H9 (cell line): ENCODE data around the gene TEK. TPM values are rescaled to one million over a fixed set of nuclear protein-coding genes. Genes with fewer than 3 reads are reported as not detected.

ENCODE experiments used
- DNase-seq: peaks from one replicate; pipeline ENCODE4 v3.0.0-alpha.2; 2017
- H2AFZ ChIP-seq: one replicate; pipeline ENCODE4 v1.6.1; 2013; ENCODE audit warnings: mild to moderate bottlenecking, low read length, control low read depth, moderate library complexity
- H2AK5ac ChIP-seq: 2 replicates; pipeline ENCODE4 v1.6.1; 2013; ENCODE audit warnings: low read length, control low read depth, mixed read lengths; ENCODE audit not compliant: insufficient read length
- H2BK120ac ChIP-seq: one replicate; pipeline ENCODE4 v1.6.1; 2013; ENCODE audit warnings: low read depth, mild to moderate bottlenecking, low read length, control low read depth, inconsistent platforms; ENCODE audit not compliant: poor library complexity, severe bottlenecking
- H2BK12ac ChIP-seq: 2 replicates; pipeline ENCODE4 v1.6.1; 2013; ENCODE audit warnings: low read length, control low read depth, mixed read lengths, low read depth; ENCODE audit not compliant: insufficient read length
- H2BK15ac ChIP-seq: 2 replicates; pipeline ENCODE4 v1.6.1; 2013; ENCODE audit warnings: low read depth, low read length, control low read depth
- H2BK20ac ChIP-seq: one replicate; pipeline ENCODE4 v1.6.1; 2013; ENCODE audit warnings: low read depth, mild to moderate bottlenecking, low read length, control low read depth, inconsistent platforms; ENCODE audit not compliant: poor library complexity, severe bottlenecking
- H2BK5ac ChIP-seq: 2 replicates; pipeline ENCODE4 v1.6.1; 2013; ENCODE audit warnings: low read length, control low read depth, mixed read lengths; ENCODE audit not compliant: insufficient read length
- H3K14ac ChIP-seq: 2 replicates; pipeline ENCODE4 v1.6.1; 2013; ENCODE audit warnings: low read length, control low read depth; ENCODE audit not compliant: insufficient read depth
- H3K18ac ChIP-seq: 2 replicates; pipeline ENCODE4 v1.6.1; 2013; ENCODE audit warnings: low read depth, mild to moderate bottlenecking, mixed read lengths, low read length, control low read depth; ENCODE audit not compliant: insufficient read length
- H3K23ac ChIP-seq: 2 replicates; pipeline ENCODE4 v1.6.1; 2013; ENCODE audit warnings: low read length, control low read depth, mixed read lengths, low read depth; ENCODE audit not compliant: insufficient read length
- H3K23me2 ChIP-seq: 2 replicates; pipeline ENCODE4 v1.6.1; 2013; ENCODE audit warnings: low read depth, mild to moderate bottlenecking, mixed read lengths, low read length, control low read depth; ENCODE audit not compliant: insufficient read length, poor library complexity, severe bottlenecking
- H3K27ac ChIP-seq: 2 replicates; pipeline ENCODE4 v1.5.1; 2013; ENCODE audit warnings: low read length, control low read depth, mixed read lengths, low read depth; ENCODE audit not compliant: insufficient read length
- H3K27me3 ChIP-seq: 2 replicates; pipeline ENCODE4 v1.6.1; 2013; ENCODE audit warnings: low read length, control low read depth, inconsistent platforms; ENCODE audit not compliant: insufficient read depth
- H3K4ac ChIP-seq: 2 replicates; pipeline ENCODE4 v1.6.1; 2013; ENCODE audit warnings: low read depth, mild to moderate bottlenecking, control low read depth, inconsistent platforms, low read length, moderate library complexity
- H3K4me1 ChIP-seq: 2 replicates; pipeline ENCODE4 v1.6.1; 2013; ENCODE audit warnings: low read length, control low read depth, inconsistent platforms; ENCODE audit not compliant: insufficient read depth
- H3K4me2 ChIP-seq: 2 replicates; pipeline ENCODE4 v1.6.1; 2013; ENCODE audit warnings: low read length, control low read depth, mixed read lengths; ENCODE audit not compliant: insufficient read length, insufficient read depth
- H3K56ac ChIP-seq: 2 replicates; pipeline ENCODE4 v1.6.1; 2013; ENCODE audit warnings: low read depth, mild to moderate bottlenecking, mixed read lengths, low read length, control low read depth; ENCODE audit not compliant: insufficient read length
- H3K79me1 ChIP-seq: 2 replicates; pipeline ENCODE4 v1.6.1; 2013; ENCODE audit warnings: low read depth, mild to moderate bottlenecking, moderate library complexity, low read length, control low read depth, inconsistent platforms; ENCODE audit not compliant: insufficient read depth, poor library complexity, severe bottlenecking
- H3K79me2 ChIP-seq: 2 replicates; pipeline ENCODE4 v1.6.1; 2013; ENCODE audit warnings: low read length, control low read depth, inconsistent platforms; ENCODE audit not compliant: insufficient read depth
- H3K9ac ChIP-seq: 2 replicates; pipeline ENCODE4 v1.6.1; 2013; ENCODE audit warnings: low read length, control low read depth, mixed read lengths; ENCODE audit not compliant: insufficient read length; ENCODE audit errors: extremely low read depth
- H3K9me3 ChIP-seq: one replicate; pipeline ENCODE4 v1.6.1; 2013; ENCODE audit warnings: low read depth, low read length, inconsistent platforms; ENCODE audit not compliant: control insufficient read depth
- H3T11ph ChIP-seq: one replicate; pipeline ENCODE4 v1.6.1; 2013; ENCODE audit warnings: mild to moderate bottlenecking, low read length, control low read depth, inconsistent platforms
- H4K20me1 ChIP-seq: one replicate; pipeline ENCODE4 v1.6.1; 2013; ENCODE audit not compliant: control insufficient read depth, insufficient read length, insufficient read depth
- H4K5ac ChIP-seq: 2 replicates; pipeline ENCODE4 v1.6.1; 2013; ENCODE audit warnings: low read depth, mild to moderate bottlenecking, mixed read lengths, low read length, control low read depth; ENCODE audit not compliant: insufficient read length
- H4K8ac ChIP-seq: replicated peaks from 2 replicates; pipeline ENCODE4 v1.6.1; 2013; ENCODE audit warnings: low read length, control low read depth, mixed read lengths, low read depth; ENCODE audit not compliant: insufficient read length
- H4K91ac ChIP-seq: 2 replicates; pipeline ENCODE4 v1.6.1; 2013; ENCODE audit warnings: low read depth, mild to moderate bottlenecking, moderate library complexity, mixed read lengths, low read length, control low read depth; ENCODE audit not compliant: insufficient read length
- H3K27ac Mint-ChIP-seq, 3 experiments: 2 replicates in 2 of 3; 3 replicates in 1 of 3; pipeline ENCODE4 v1.8.0; 2020 to 2021; ENCODE audit warnings: mixed read lengths in 3 of 3, mild to moderate bottlenecking in 1 of 3, moderate library complexity in 1 of 3
- H3K27me3 Mint-ChIP-seq: 2 replicates; pipeline ENCODE4 v1.8.0; 2021; ENCODE audit warnings: low read depth, mild to moderate bottlenecking, moderate library complexity, mixed read lengths
- H3K36me3 Mint-ChIP-seq, 3 experiments: 2 replicates in 2 of 3; 3 replicates in 1 of 3; pipeline ENCODE4 v1.8.0; 2020 to 2021; ENCODE audit warnings: low read depth in 3 of 3, mixed read lengths in 3 of 3; ENCODE audit not compliant: insufficient read depth in 1 of 3
- H3K4me1 Mint-ChIP-seq, 2 experiments: 2 replicates each; pipeline ENCODE4 v1.8.0; 2020; ENCODE audit warnings: mixed read lengths in 2 of 2
- H3K4me3 Mint-ChIP-seq, 2 experiments: 2 replicates in 1 of 2; 3 replicates in 1 of 2; pipeline ENCODE4 v1.8.0; 2020 to 2021; ENCODE audit warnings: mild to moderate bottlenecking in 2 of 2, mixed read lengths in 2 of 2, moderate library complexity in 1 of 2
- H3K9me3 Mint-ChIP-seq, 2 experiments: 2 replicates in 1 of 2; 3 replicates in 1 of 2; pipeline ENCODE4 v1.8.0; 2020; ENCODE audit warnings: mild to moderate bottlenecking in 2 of 2, mixed read lengths in 2 of 2, moderate library complexity in 1 of 2
- WGBS: extraction: QIAGEN DNeasy Blood & Tissue Kit; methylation state at CpG from one replicate; pipeline ENCODE4 v1.1.7; 2013; ENCODE audit warnings: missing lambda C conversion rate, low lambda C conversion rate, mixed read lengths; ENCODE audit not compliant: insufficient read length; ENCODE audit errors: extremely low coverage; 5-methylcytosine and 5-hydroxymethylcytosine counted together
- total RNA-seq: library from RNA; stranded (reverse); gene quantifications from 2 replicates; pipeline ENCODE4 v1.2.1, GENCODE V29; 2021
- TF ChIP-seq, protein P1 (sequence below): fragments of 200-600 bp; sonication (generic); conservative IDR thresholded peaks from 3 replicates; pipeline ENCODE4 v1.8.0; 2021; ENCODE audit warnings: antibody characterized with exemption, mild to moderate bottlenecking

TEK gene
- total RNA-seq, 1 experiment from 2014 or later, result 1.8 TPM

DNA sequence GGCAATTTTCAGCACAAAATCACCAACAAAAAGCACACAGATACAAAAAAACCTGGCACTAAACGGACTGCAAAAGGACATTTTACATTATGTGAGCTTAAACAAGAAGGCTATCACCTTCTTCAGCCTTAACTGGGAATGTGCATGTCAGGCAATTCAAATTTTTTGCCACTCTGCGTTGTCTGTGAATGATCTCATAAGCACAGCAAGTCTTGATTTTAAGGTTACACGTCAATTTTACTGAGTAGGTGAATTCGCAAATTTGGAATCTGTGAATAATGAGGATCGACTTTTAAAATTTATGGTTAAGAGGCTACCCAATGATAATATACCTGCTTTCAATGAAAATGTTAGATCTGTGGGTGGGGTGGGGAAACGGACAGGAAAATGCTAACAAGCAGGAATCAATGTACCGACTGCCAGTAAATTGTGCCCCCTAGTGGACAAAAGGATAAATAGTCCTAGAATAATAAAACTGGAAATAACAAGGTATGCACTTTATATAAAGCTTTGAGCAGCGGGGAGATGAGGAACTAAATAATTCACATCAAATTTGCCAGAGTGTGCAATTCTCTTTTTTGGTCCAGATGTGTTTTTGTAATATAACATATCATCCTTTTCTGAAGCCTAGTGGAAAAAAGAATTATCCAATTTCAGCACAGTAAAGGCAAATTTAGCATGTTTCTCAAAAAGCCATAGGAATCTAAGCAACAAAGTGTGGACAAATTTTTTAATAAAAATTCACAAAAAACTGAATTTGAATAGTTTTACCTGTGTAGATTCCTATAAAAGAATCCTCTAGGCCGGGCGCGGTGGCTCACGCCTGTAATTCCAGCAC is 167.4 kb downstream of the TEK start:
- H2AFZ ChIP-seq, result peak overlapping the region; percentile 45
- H3K23ac ChIP-seq, result no peak overlapping the region

More for the DNA sequence above, 167.4 kb downstream of the TEK start:
- Histone ChIP-seq H3K23me2 (no peaks in the 10 kb centered on the region), H3K4me2 (no peak overlapping the region), H3K27ac (no peak overlapping the region), H3K79me1 (no peaks in the 10 kb centered on the region), H3K27me3 (no peaks in the 10 kb centered on the region), H3K9me3 (no peaks in the 10 kb centered on the region), H3K9ac (no peak overlapping the region), H2BK20ac (no peak overlapping the region), H4K20me1 (no peaks in the 10 kb centered on the region), H2BK12ac (no peak overlapping the region), H4K91ac (no peak overlapping the region), H3K14ac (no peak overlapping the region), H2BK5ac (no peak overlapping the region), H4K8ac (no peak overlapping the region), H4K5ac (no peak overlapping the region), H3T11ph (no peak overlapping the region), H2BK120ac (no peak overlapping the region), H3K79me2 (no peaks in the 10 kb centered on the region), H3K4ac (no peak overlapping the region), H3K18ac (no peak overlapping the region), H3K4me1 (peaks cover 3% of the 10 kb centered on the region; the same call in 1 of the 2 replicates), H2BK15ac (no peak overlapping the region), H2AK5ac (no peak overlapping the region), H3K56ac (no peak overlapping the region)
- TF ChIP-seq, protein P1, sequence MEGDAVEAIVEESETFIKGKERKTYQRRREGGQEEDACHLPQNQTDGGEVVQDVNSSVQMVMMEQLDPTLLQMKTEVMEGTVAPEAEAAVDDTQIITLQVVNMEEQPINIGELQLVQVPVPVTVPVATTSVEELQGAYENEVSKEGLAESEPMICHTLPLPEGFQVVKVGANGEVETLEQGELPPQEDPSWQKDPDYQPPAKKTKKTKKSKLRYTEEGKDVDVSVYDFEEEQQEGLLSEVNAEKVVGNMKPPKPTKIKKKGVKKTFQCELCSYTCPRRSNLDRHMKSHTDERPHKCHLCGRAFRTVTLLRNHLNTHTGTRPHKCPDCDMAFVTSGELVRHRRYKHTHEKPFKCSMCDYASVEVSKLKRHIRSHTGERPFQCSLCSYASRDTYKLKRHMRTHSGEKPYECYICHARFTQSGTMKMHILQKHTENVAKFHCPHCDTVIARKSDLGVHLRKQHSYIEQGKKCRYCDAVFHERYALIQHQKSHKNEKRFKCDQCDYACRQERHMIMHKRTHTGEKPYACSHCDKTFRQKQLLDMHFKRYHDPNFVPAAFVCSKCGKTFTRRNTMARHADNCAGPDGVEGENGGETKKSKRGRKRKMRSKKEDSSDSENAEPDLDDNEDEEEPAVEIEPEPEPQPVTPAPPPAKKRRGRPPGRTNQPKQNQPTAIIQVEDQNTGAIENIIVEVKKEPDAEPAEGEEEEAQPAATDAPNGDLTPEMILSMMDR, result peak; percentile 82
- no peaks in the 10 kb centered on the region for H3K9me3 Mint-ChIP-seq
- H3K36me3 Mint-ChIP-seq, result no peaks in the 10 kb centered on the region
- WGBS, result no CpG with 5 or more reads among the region's 12 CpGs
- H3K27me3 Mint-ChIP-seq, result no peaks in the 10 kb centered on the region
- H3K4me1 Mint-ChIP-seq, result peaks cover 11 to 20% of the 10 kb centered on the region in 2 experiments
- DNase-seq, result no peak
- no peak overlapping the region for H3K27ac Mint-ChIP-seq
- no peak overlapping the region for H3K4me3 Mint-ChIP-seq
